Trophoblast cell (in vitro differentiated cells and primary cell): ENCODE measurements around the gene PPP1R3F.

ENCODE experiments used
- DNase-seq, 2 donors: peaks; one replicate each; pipeline ENCODE4 v3.0.0-alpha.2; 2016
- H2AFZ ChIP-seq: 2 replicates; pipeline ENCODE4 v1.6.1; 2013; ENCODE audit warnings: low read length, moderate library complexity, mild to moderate bottlenecking; ENCODE audit not compliant: insufficient read depth, poor library complexity
- H2AK5ac ChIP-seq: 2 replicates; pipeline ENCODE4 v1.6.1; 2013; ENCODE audit warnings: mild to moderate bottlenecking, low read length
- H2BK120ac ChIP-seq: 2 replicates; pipeline ENCODE4 v1.6.1; 2013; ENCODE audit warnings: low read length, mild to moderate bottlenecking, moderate library complexity; ENCODE audit not compliant: insufficient read depth, poor library complexity
- H2BK12ac ChIP-seq: 2 replicates; pipeline ENCODE4 v1.6.1; 2013; ENCODE audit warnings: mild to moderate bottlenecking, low read length, moderate library complexity
- H2BK5ac ChIP-seq: 2 replicates; pipeline ENCODE4 v1.6.1; 2013; ENCODE audit warnings: low read length, low read depth, moderate library complexity, mild to moderate bottlenecking; ENCODE audit not compliant: poor library complexity
- H3K14ac ChIP-seq: 2 replicates; pipeline ENCODE4 v1.6.1; 2013; ENCODE audit warnings: mild to moderate bottlenecking, low read length
- H3K18ac ChIP-seq: 2 replicates; pipeline ENCODE4 v1.6.1; 2013; ENCODE audit warnings: mild to moderate bottlenecking, low read length
- H3K23ac ChIP-seq: 2 replicates; pipeline ENCODE4 v1.6.1; 2013; ENCODE audit warnings: low read length
- H3K27ac ChIP-seq: 2 replicates; pipeline ENCODE4 v1.5.1; 2013; ENCODE audit warnings: low read depth, mild to moderate bottlenecking, inconsistent platforms, low read length, moderate library complexity
- H3K27me3 ChIP-seq: 2 replicates; pipeline ENCODE4 v1.6.1; 2013; ENCODE audit warnings: inconsistent platforms, mild to moderate bottlenecking, low read length, moderate library complexity; ENCODE audit not compliant: insufficient read depth
- H3K36me3 ChIP-seq, 2 experiments: 1 replicate in 1 of 2; 2 replicates in 1 of 2; pipeline ENCODE4 v1.6.1; 2013; ENCODE audit warnings: low read length in 2 of 2, mild to moderate bottlenecking in 2 of 2, moderate library complexity in 1 of 2; ENCODE audit not compliant: insufficient read depth in 2 of 2, control insufficient read depth in 1 of 2
- H3K4ac ChIP-seq: 2 replicates; pipeline ENCODE4 v1.6.1; 2013; ENCODE audit warnings: low read depth, mild to moderate bottlenecking, low read length, moderate library complexity
- H3K4me1 ChIP-seq, 2 experiments: 1 replicate in 1 of 2; 2 replicates in 1 of 2; pipeline ENCODE4 v1.6.1; 2013; ENCODE audit warnings: low read length in 2 of 2, mild to moderate bottlenecking in 2 of 2, moderate library complexity in 1 of 2; ENCODE audit not compliant: insufficient read depth in 2 of 2, control insufficient read depth in 1 of 2
- H3K4me2 ChIP-seq: 2 replicates; pipeline ENCODE4 v1.6.1; 2013; ENCODE audit warnings: inconsistent platforms, mild to moderate bottlenecking, low read length, moderate library complexity
- H3K4me3 ChIP-seq: 2 replicates; pipeline ENCODE4 v1.5.1; 2013; ENCODE audit warnings: mild to moderate bottlenecking, low read depth, low read length, inconsistent platforms
- H3K79me1 ChIP-seq: one replicate; pipeline ENCODE4 v1.6.1; 2013; ENCODE audit warnings: low read length
- H3K79me2 ChIP-seq: 2 replicates; pipeline ENCODE4 v1.6.1; 2013; ENCODE audit warnings: low read length, mild to moderate bottlenecking; ENCODE audit not compliant: control insufficient read depth, insufficient read depth, poor library complexity
- H3K9ac ChIP-seq: 2 replicates; pipeline ENCODE4 v1.6.1; 2013; ENCODE audit warnings: mild to moderate bottlenecking, low read length
- H3K9me3 ChIP-seq: 2 replicates; pipeline ENCODE4 v1.6.1; 2013; ENCODE audit warnings: low read depth, mild to moderate bottlenecking, control low read depth, inconsistent platforms, low read length; ENCODE audit not compliant: insufficient read depth
- H4K12ac ChIP-seq: 2 replicates; pipeline ENCODE4 v1.6.1; 2013; ENCODE audit warnings: low read depth, mild to moderate bottlenecking, low read length, moderate library complexity
- H4K8ac ChIP-seq: 2 replicates; pipeline ENCODE4 v1.6.1; 2013; ENCODE audit warnings: low read depth, mild to moderate bottlenecking, low read length, moderate library complexity
- H4K91ac ChIP-seq: one replicate; pipeline ENCODE4 v1.6.1; 2013; ENCODE audit warnings: low read depth, mild to moderate bottlenecking, low read length, moderate library complexity
- WGBS: extraction: QIAGEN DNeasy Blood & Tissue Kit; methylation state at CpG from one replicate; pipeline ENCODE4 v1.1.7; 2013; ENCODE audit warnings: missing lambda C conversion rate; ENCODE audit not compliant: insufficient read length, insufficient coverage; ENCODE audit errors: extremely low coverage; 5-methylcytosine and 5-hydroxymethylcytosine counted together

PPP1R3F gene

DNA sequence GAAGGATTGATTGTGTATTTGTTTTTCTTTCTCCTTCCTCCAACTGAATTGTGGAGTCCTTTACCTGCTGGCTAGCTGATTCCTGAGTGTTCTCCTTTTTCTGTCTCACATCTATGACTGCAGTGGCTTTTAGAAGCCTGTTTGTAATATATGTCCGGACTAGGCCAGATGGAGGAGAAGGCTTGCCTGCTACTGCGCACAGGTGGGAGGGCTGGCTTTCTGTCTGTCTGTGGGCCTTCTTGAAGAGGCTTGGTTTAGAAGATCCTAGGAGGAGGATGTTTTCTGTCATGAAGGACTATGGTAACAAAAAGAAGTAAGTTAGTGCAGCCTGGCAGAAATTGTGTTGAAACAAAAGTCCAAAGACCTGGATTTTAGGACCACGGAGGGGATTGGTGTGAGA is 8.5 kb downstream of the PPP1R3F start:
- no peak overlapping the region for H2AK5ac ChIP-seq
- H2BK5ac ChIP-seq = no peak overlapping the region
- no peak overlapping the region for H3K4ac ChIP-seq
- no CpG with 5 or more reads among the region's 3 CpGs for WGBS
- no peak overlapping the region for H3K14ac ChIP-seq
- no peaks in the 10 kb centered on the region for H3K27me3 ChIP-seq
- H2AFZ ChIP-seq = no peak overlapping the region
- H3K18ac ChIP-seq = no peak overlapping the region
- H3K27ac ChIP-seq = no peak overlapping the region
- H2BK120ac ChIP-seq = no peak overlapping the region
- H3K4me2 ChIP-seq = no peak overlapping the region
- no peak overlapping the region for H3K4me3 ChIP-seq
- no peak overlapping the region for H4K8ac ChIP-seq
- no peaks in the 10 kb centered on the region for H3K9me3 ChIP-seq
- no peaks in the 10 kb centered on the region for H3K79me2 ChIP-seq
- DNase-seq = no peak
- no peaks in the 10 kb centered on the region for H3K79me1 ChIP-seq
- H3K4me1 ChIP-seq = no peaks in the 10 kb centered on the region
- H3K36me3 ChIP-seq = peaks cover 0 to 1% of the 10 kb centered on the region in 2 experiments
- H3K23ac ChIP-seq = no peak overlapping the region
- no peak overlapping the region for H4K12ac ChIP-seq
- no peak overlapping the region for H2BK12ac ChIP-seq
- H4K91ac ChIP-seq = no peak overlapping the region
- H3K9ac ChIP-seq = no peak overlapping the region

DNA sequence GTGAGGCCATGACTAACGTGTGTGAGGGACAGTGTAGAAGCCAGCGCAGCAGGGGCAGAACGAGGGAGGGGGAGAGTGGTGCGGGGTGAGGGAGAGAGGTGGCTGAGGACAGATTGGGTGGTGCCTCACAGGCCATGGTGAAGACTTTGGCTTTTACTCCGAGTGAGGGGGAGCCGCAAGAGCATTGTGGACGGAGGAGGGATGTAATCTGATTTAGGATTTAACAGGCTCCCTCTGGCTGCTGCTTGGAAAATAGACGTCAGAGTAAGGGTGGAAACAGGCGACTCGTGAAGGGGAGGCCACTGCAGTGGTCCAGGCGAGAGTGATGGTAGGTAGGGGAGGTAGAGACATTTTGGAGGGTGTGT is 13.0 kb downstream of the PPP1R3F start:
- Histone ChIP-seq H3K36me3 (peaks cover 4 to 6% of the 10 kb centered on the region in 2 experiments), H3K79me1 (no peaks in the 10 kb centered on the region), H2BK120ac (no peak overlapping the region), H3K4me2 (no peak overlapping the region), H4K91ac (no peak overlapping the region), H3K4me1 (no peaks in the 10 kb centered on the region), H3K27me3 (no peaks in the 10 kb centered on the region), H2AFZ (no peak overlapping the region), H3K79me2 (no peaks in the 10 kb centered on the region), H3K9me3 (no peaks in the 10 kb centered on the region), H2AK5ac (no peak overlapping the region), H3K4me3 (no peak overlapping the region), H3K18ac (no peak overlapping the region), H4K12ac (no peak overlapping the region), H3K9ac (no peak overlapping the region), H3K27ac (no peak overlapping the region), H3K14ac (no peak overlapping the region), H2BK12ac (no peak overlapping the region), H3K23ac (no peak overlapping the region), H3K4ac (no peak overlapping the region), H2BK5ac (no peak overlapping the region), H4K8ac (no peak overlapping the region)
- DNase-seq = peak in 1 of 2 donors; percentile 6
- no CpG with 5 or more reads among the region's 11 CpGs for WGBS

DNA sequence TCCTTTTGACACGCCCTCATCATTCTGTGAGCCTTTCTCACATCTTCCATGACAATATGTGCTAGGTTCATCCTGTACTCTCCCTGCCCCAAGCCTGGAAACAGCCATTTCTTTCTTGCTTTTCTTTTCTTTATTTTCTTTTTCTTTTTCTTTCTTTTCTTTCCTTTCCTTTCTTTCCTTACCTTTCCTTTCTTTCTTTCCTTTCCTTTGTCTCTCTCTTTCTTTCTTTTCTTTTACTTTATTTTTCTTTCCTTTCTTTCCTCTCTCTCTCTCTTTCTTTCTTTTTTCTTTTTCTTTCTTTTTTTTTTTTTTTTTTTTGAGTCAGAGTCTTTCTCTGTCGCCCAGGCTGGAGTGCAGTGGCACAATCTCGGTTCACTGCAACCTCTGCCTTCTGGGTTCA is 14.6 kb downstream of the PPP1R3F start:
- Histone ChIP-seq H3K4me1 (no peaks in the 10 kb centered on the region), H2BK12ac (no peak overlapping the region), H2AK5ac (no peak overlapping the region), H3K23ac (no peak overlapping the region), H3K27me3 (no peaks in the 10 kb centered on the region), H3K4ac (no peak overlapping the region), H2AFZ (no peak overlapping the region), H2BK120ac (no peak overlapping the region), H3K4me2 (no peak overlapping the region), H3K36me3 (peaks cover 4 to 6% of the 10 kb centered on the region in 2 experiments), H2BK5ac (no peak overlapping the region), H3K14ac (no peak overlapping the region), H3K27ac (no peak overlapping the region), H3K4me3 (no peak overlapping the region), H3K79me1 (no peaks in the 10 kb centered on the region), H3K9ac (no peak overlapping the region), H3K9me3 (no peaks in the 10 kb centered on the region), H3K18ac (no peak overlapping the region), H4K12ac (no peak overlapping the region), H4K91ac (no peak overlapping the region), H4K8ac (no peak overlapping the region), H3K79me2 (no peaks in the 10 kb centered on the region)
- DNase-seq = no peak
- no CpG with 5 or more reads among the region's 3 CpGs for WGBS

DNA sequence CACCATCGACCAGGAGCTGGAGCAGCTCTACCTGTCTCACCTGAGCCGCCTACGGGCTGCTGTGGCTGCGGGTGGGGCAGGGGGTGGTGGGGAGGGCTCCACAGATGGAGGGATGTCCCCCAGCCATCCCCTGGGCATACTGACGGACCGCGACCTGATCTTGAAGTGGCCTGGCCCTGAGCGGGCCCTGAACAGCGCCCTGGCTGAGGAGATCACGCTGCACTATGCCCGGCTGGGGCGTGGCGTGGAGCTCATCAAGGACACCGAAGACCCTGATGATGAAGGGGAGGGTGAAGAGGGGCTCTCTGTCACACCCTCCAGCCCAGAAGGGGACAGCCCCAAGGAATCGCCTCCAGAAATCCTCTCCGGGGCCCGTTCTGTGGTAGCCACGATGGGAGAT is 16.5 kb downstream of the PPP1R3F start:
- H3K27me3 ChIP-seq = no peaks in the 10 kb centered on the region
- no peak overlapping the region for H3K4ac ChIP-seq
- H2AFZ ChIP-seq = no peak overlapping the region
- DNase-seq = no peak
- H4K12ac ChIP-seq = no peak overlapping the region
- no peak overlapping the region for H2BK120ac ChIP-seq
- no peaks in the 10 kb centered on the region for H3K79me1 ChIP-seq
- no peak overlapping the region for H3K14ac ChIP-seq
- H3K4me3 ChIP-seq = no peak overlapping the region
- no peaks in the 10 kb centered on the region for H3K79me2 ChIP-seq
- H3K4me1 ChIP-seq = no peaks in the 10 kb centered on the region
- no peak overlapping the region for H3K23ac ChIP-seq
- no peak overlapping the region for H3K18ac ChIP-seq
- H2BK12ac ChIP-seq = no peak overlapping the region
- no peak overlapping the region for H2BK5ac ChIP-seq
- H4K8ac ChIP-seq = no peak overlapping the region
- H2AK5ac ChIP-seq = no peak overlapping the region
- no peak overlapping the region for H4K91ac ChIP-seq
- no peak overlapping the region for H3K27ac ChIP-seq
- H3K9ac ChIP-seq = no peak overlapping the region
- WGBS = no CpG with 5 or more reads among the region's 18 CpGs
- H3K36me3 ChIP-seq = peaks cover 4 to 6% of the 10 kb centered on the region in 2 experiments
- H3K4me2 ChIP-seq = no peak overlapping the region
- H3K9me3 ChIP-seq = no peaks in the 10 kb centered on the region
